HG03439 (cell line): ENCODE results near the gene ACD.

ENCODE experiments used
- ATAC-seq: cut with Tn5 transposase; IDR thresholded peaks from one replicate; pipeline ENCODE4 v1.9.1; 2021; ENCODE audit warnings: mild to moderate bottlenecking, moderate library complexity; ENCODE audit not compliant: unreplicated experiment

ACD gene

DNA sequence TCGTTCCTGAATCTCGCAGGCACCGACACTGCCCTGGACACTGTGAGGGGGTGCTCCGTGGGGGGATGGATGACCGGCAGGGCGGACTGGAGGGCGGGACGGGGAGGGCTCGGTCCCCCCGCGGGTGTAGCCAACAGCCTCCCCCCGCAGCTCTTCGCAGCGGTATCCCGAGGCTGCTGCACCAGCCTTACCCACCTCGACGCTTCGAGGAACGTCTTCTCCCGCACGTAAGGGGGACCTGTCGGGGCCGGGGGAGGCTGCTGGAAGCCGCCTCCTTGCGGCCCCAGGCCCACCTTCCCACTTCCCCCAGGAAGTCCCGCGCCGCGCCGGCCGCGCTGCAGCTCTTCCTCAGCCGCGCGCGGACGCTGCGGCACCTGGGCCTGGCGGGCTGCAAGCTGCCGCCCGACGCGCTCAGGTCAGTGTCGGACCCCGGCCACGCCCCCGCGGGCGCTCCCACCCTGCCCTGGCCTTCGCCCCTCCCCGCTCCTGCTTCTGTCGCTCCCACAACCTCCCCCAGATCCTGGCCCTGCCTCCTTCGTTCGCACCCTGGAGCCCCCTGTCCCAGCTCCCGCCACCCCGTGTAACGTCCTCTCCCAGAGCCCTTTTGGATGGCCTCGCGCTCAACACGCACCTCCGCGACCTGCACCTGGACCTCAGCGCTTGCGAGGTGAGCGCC, 11.8 kb downstream of the ACD start:
- no peak for ATAC-seq

DNA sequence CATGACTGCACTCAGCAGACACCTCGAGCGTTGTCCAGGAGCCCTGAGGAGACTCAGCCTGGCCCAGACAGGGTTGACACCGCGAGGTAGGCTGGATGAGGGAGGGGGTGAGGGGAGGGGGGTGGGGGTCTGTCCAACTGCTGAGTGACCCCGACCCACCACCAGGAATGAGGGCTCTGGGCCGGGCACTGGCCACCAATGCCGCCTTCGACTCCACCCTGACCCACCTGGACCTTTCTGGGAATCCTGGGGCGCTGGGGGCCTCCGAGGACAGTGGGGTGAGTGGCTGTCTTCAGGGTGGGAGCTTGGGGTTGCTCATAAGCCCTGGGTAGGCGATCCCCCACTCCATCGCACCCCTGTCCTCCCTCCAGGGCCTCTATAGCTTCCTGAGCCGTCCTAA, 12.4 kb downstream of the ACD start:
- ATAC-seq: no peak

DNA sequence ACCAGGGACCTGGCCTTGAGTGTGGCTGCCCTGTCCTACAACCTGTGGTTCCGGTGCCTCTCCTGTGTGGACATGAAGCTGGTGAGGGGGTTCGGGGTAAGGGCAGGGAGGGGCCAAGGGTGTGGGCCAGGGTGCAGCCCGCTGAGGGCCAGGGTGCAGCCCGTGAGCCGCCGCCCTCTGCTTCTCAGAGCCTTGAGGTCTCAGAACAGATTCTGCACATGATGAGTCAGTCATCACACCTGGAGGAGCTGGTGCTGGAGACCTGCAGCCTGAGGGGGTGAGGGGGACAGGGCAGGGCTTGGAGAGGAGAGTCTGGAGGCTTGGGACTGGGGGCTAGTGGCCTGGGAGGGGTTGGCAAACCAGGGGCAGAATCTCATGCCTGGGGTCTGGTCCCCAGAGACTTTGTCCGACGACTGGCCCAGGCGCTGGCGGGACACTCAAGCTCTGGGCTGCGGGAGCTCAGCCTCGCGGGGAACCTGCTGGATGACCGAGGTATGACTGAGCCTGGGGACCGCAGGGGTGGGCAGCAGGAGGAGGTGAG, 12.9 kb downstream of the ACD start:
- no peak for ATAC-seq

DNA sequence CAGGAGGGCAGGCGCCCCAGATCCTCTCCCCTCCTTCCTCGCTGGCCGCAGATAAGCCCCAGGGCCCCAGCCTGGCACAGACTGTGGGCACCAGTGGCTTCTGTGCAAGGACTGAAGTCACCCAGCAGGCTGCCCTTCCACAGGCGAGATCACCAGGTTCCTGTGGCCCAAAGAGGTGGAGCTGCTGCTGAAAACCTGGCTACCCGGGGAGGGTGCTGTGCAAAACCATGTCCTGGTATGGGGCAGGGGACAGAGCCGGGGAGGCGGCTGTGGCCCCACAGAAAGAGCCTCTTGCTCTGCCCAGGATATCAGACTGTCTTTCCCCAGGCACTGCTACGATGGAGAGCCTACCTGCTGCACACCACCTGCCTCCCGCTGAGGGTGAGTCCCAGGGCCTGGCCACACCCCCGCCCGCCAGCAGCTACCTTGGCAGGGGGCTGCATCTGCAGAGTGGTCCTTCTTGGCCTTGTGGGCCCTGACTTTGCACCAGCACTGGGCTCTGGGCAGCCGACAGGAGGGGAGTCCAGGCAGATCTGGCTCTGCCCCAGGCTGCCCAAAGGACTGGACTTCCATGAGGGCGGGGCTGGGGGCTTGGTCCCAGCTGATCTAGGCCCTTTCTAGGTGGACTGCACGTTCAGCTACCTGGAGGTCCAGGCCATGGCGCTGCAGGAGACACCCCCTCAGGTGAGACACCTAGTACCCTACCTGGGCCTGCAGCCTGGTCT, 14.5 kb downstream of the ACD start:
- ATAC-seq: no peak

DNA sequence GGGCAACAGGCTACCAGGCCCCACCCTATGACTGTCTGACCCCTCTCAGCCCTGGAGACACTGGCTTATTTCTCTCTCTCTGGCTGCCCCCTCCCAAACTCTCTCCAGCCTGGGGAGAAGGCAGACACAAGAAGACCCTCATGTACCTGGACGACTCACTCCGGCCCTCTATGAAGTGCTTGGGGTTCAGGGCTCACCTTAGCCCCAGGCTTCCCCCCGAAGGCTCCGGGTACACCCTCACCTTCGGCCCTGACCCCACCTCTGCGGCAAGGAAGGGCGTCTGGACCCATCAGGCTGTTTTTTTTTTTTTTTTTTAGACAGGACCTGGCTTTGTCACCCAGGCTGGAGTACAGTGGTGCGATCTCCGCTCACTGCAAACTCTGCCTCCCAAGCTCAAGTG, 16.0 kb downstream of the ACD start:
- ATAC-seq: no peak

- no peak for ATAC-seq
These were observed 18.0 kb downstream of the ACD start for GRCh38 chr16:67641779-67642708.

- no peak for ATAC-seq
These were observed 22.4 kb downstream of the ACD start for GRCh38 chr16:67637625-67638024.

GRCh38 chr16:67636713-67637112, 23.3 kb downstream of the ACD start:
- no peak for ATAC-seq

GRCh38 chr16:67632415-67633172, 27.5 kb downstream of the ACD start:
- ATAC-seq: no peak

DNA sequence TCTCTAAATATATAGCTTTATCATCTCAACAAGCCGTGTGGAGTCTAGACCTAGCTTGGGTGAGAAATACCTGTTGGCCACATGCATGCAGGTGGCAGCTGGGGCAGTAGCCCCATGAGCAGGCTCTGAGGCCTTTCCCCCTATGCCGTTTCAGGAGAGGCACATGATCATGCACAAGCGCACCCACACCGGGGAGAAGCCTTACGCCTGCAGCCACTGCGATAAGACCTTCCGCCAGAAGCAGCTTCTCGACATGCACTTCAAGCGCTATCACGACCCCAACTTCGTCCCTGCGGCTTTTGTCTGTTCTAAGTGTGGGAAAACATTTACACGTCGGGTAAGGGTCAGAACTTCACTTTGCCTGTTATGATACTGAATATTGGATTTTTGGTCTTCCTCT, 31.8 kb downstream of the ACD start:
- no peak for ATAC-seq

GRCh38 chr16:67613808-67614207, 46.3 kb downstream of the ACD start:
- ATAC-seq: no peak

DNA sequence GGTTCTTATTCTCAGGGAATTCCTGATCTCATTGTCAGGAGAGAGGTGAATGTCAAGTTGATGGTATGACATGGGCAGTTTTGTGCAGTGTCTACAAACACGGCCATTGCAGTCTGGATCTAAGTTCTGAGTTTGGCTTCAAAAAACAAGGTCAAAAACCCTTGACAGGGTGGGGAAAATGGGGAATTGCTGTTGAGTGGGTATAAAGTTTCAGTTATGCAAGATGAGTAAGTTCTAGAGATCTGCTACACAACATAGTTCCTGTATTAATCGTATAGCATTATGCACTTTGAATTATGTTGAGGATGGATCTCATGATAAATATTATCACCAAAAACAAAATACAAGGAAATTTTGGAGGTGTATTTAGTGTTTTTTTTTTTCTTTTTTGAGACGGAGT, 51.7 kb downstream of the ACD start:
- no peak for ATAC-seq
